H9 (cell line): Measurements from ENCODE around the gene IGSF9. TPM values are rescaled to one million over a fixed set of nuclear protein-coding genes. Genes with fewer than 3 reads are reported as not detected.
A peak's percentile ranks its signal among the peaks of the same experiment; 100 is the strongest.

Source experiments
- DNase-seq: peaks from one replicate; pipeline ENCODE4 v3.0.0-alpha.2; 2017
- H2AFZ ChIP-seq: one replicate; pipeline ENCODE4 v1.6.1; 2013; ENCODE audit warnings: mild to moderate bottlenecking, low read length, control low read depth, moderate library complexity
- H2AK5ac ChIP-seq: 2 replicates; pipeline ENCODE4 v1.6.1; 2013; ENCODE audit warnings: low read length, control low read depth, mixed read lengths; ENCODE audit not compliant: insufficient read length
- H2BK120ac ChIP-seq: one replicate; pipeline ENCODE4 v1.6.1; 2013; ENCODE audit warnings: low read depth, mild to moderate bottlenecking, low read length, control low read depth, inconsistent platforms; ENCODE audit not compliant: poor library complexity, severe bottlenecking
- H2BK12ac ChIP-seq: 2 replicates; pipeline ENCODE4 v1.6.1; 2013; ENCODE audit warnings: low read length, control low read depth, mixed read lengths, low read depth; ENCODE audit not compliant: insufficient read length
- H2BK15ac ChIP-seq: 2 replicates; pipeline ENCODE4 v1.6.1; 2013; ENCODE audit warnings: low read depth, low read length, control low read depth
- H2BK20ac ChIP-seq: one replicate; pipeline ENCODE4 v1.6.1; 2013; ENCODE audit warnings: low read depth, mild to moderate bottlenecking, low read length, control low read depth, inconsistent platforms; ENCODE audit not compliant: poor library complexity, severe bottlenecking
- H2BK5ac ChIP-seq: 2 replicates; pipeline ENCODE4 v1.6.1; 2013; ENCODE audit warnings: low read length, control low read depth, mixed read lengths; ENCODE audit not compliant: insufficient read length
- H3K14ac ChIP-seq: 2 replicates; pipeline ENCODE4 v1.6.1; 2013; ENCODE audit warnings: low read length, control low read depth; ENCODE audit not compliant: insufficient read depth
- H3K18ac ChIP-seq: 2 replicates; pipeline ENCODE4 v1.6.1; 2013; ENCODE audit warnings: low read depth, mild to moderate bottlenecking, mixed read lengths, low read length, control low read depth; ENCODE audit not compliant: insufficient read length
- H3K23ac ChIP-seq: 2 replicates; pipeline ENCODE4 v1.6.1; 2013; ENCODE audit warnings: low read length, control low read depth, mixed read lengths, low read depth; ENCODE audit not compliant: insufficient read length
- H3K23me2 ChIP-seq: 2 replicates; pipeline ENCODE4 v1.6.1; 2013; ENCODE audit warnings: low read depth, mild to moderate bottlenecking, mixed read lengths, low read length, control low read depth; ENCODE audit not compliant: insufficient read length, poor library complexity, severe bottlenecking
- H3K27ac ChIP-seq: 2 replicates; pipeline ENCODE4 v1.5.1; 2013; ENCODE audit warnings: low read length, control low read depth, mixed read lengths, low read depth; ENCODE audit not compliant: insufficient read length
- H3K27me3 ChIP-seq: 2 replicates; pipeline ENCODE4 v1.6.1; 2013; ENCODE audit warnings: low read length, control low read depth, inconsistent platforms; ENCODE audit not compliant: insufficient read depth
- H3K4ac ChIP-seq: 2 replicates; pipeline ENCODE4 v1.6.1; 2013; ENCODE audit warnings: low read depth, mild to moderate bottlenecking, control low read depth, inconsistent platforms, low read length, moderate library complexity
- H3K4me1 ChIP-seq: 2 replicates; pipeline ENCODE4 v1.6.1; 2013; ENCODE audit warnings: low read length, control low read depth, inconsistent platforms; ENCODE audit not compliant: insufficient read depth
- H3K4me2 ChIP-seq: 2 replicates; pipeline ENCODE4 v1.6.1; 2013; ENCODE audit warnings: low read length, control low read depth, mixed read lengths; ENCODE audit not compliant: insufficient read length, insufficient read depth
- H3K56ac ChIP-seq: 2 replicates; pipeline ENCODE4 v1.6.1; 2013; ENCODE audit warnings: low read depth, mild to moderate bottlenecking, mixed read lengths, low read length, control low read depth; ENCODE audit not compliant: insufficient read length
- H3K79me1 ChIP-seq: 2 replicates; pipeline ENCODE4 v1.6.1; 2013; ENCODE audit warnings: low read depth, mild to moderate bottlenecking, moderate library complexity, low read length, control low read depth, inconsistent platforms; ENCODE audit not compliant: insufficient read depth, poor library complexity, severe bottlenecking
- H3K79me2 ChIP-seq: 2 replicates; pipeline ENCODE4 v1.6.1; 2013; ENCODE audit warnings: low read length, control low read depth, inconsistent platforms; ENCODE audit not compliant: insufficient read depth
- H3K9ac ChIP-seq: 2 replicates; pipeline ENCODE4 v1.6.1; 2013; ENCODE audit warnings: low read length, control low read depth, mixed read lengths; ENCODE audit not compliant: insufficient read length; ENCODE audit errors: extremely low read depth
- H3K9me3 ChIP-seq: one replicate; pipeline ENCODE4 v1.6.1; 2013; ENCODE audit warnings: low read depth, low read length, inconsistent platforms; ENCODE audit not compliant: control insufficient read depth
- H3T11ph ChIP-seq: one replicate; pipeline ENCODE4 v1.6.1; 2013; ENCODE audit warnings: mild to moderate bottlenecking, low read length, control low read depth, inconsistent platforms
- H4K20me1 ChIP-seq: one replicate; pipeline ENCODE4 v1.6.1; 2013; ENCODE audit not compliant: control insufficient read depth, insufficient read length, insufficient read depth
- H4K5ac ChIP-seq: 2 replicates; pipeline ENCODE4 v1.6.1; 2013; ENCODE audit warnings: low read depth, mild to moderate bottlenecking, mixed read lengths, low read length, control low read depth; ENCODE audit not compliant: insufficient read length
- H4K8ac ChIP-seq: replicated peaks from 2 replicates; pipeline ENCODE4 v1.6.1; 2013; ENCODE audit warnings: low read length, control low read depth, mixed read lengths, low read depth; ENCODE audit not compliant: insufficient read length
- H4K91ac ChIP-seq: 2 replicates; pipeline ENCODE4 v1.6.1; 2013; ENCODE audit warnings: low read depth, mild to moderate bottlenecking, moderate library complexity, mixed read lengths, low read length, control low read depth; ENCODE audit not compliant: insufficient read length
- H3K27ac Mint-ChIP-seq, 3 experiments: 2 replicates in 2 of 3; 3 replicates in 1 of 3; pipeline ENCODE4 v1.8.0; 2020 to 2021; ENCODE audit warnings: mixed read lengths in 3 of 3, mild to moderate bottlenecking in 1 of 3, moderate library complexity in 1 of 3
- H3K27me3 Mint-ChIP-seq: 2 replicates; pipeline ENCODE4 v1.8.0; 2021; ENCODE audit warnings: low read depth, mild to moderate bottlenecking, moderate library complexity, mixed read lengths
- H3K36me3 Mint-ChIP-seq, 3 experiments: 2 replicates in 2 of 3; 3 replicates in 1 of 3; pipeline ENCODE4 v1.8.0; 2020 to 2021; ENCODE audit warnings: low read depth in 3 of 3, mixed read lengths in 3 of 3; ENCODE audit not compliant: insufficient read depth in 1 of 3
- H3K4me1 Mint-ChIP-seq, 2 experiments: 2 replicates each; pipeline ENCODE4 v1.8.0; 2020; ENCODE audit warnings: mixed read lengths in 2 of 2
- H3K4me3 Mint-ChIP-seq, 2 experiments: 2 replicates in 1 of 2; 3 replicates in 1 of 2; pipeline ENCODE4 v1.8.0; 2020 to 2021; ENCODE audit warnings: mild to moderate bottlenecking in 2 of 2, mixed read lengths in 2 of 2, moderate library complexity in 1 of 2
- H3K9me3 Mint-ChIP-seq, 2 experiments: 2 replicates in 1 of 2; 3 replicates in 1 of 2; pipeline ENCODE4 v1.8.0; 2020; ENCODE audit warnings: mild to moderate bottlenecking in 2 of 2, mixed read lengths in 2 of 2, moderate library complexity in 1 of 2
- CTCF ChIP-seq: fragments of 200-600 bp; sonication (generic); conservative IDR thresholded peaks from 3 replicates; pipeline ENCODE4 v1.8.0; 2021; ENCODE audit warnings: antibody characterized with exemption, mild to moderate bottlenecking
- WGBS: extraction: QIAGEN DNeasy Blood & Tissue Kit; methylation state at CpG from one replicate; pipeline ENCODE4 v1.1.7; 2013; ENCODE audit warnings: missing lambda C conversion rate, low lambda C conversion rate, mixed read lengths; ENCODE audit not compliant: insufficient read length; ENCODE audit errors: extremely low coverage; 5-methylcytosine and 5-hydroxymethylcytosine counted together
- total RNA-seq: library from RNA; stranded (reverse); gene quantifications from 2 replicates; pipeline ENCODE4 v1.2.1, GENCODE V29; 2021

The IGSF9 gene
- total RNA-seq, 1 experiment from 2014 or later, result 11.3 TPM

- Histone ChIP-seq H3T11ph (no peak overlapping the region), H3K4ac (no peak overlapping the region), H2BK20ac (no peak overlapping the region), H4K5ac (no peak overlapping the region), H3K27me3 (no peaks in the 10 kb centered on the region), H3K4me1 (no peaks in the 10 kb centered on the region), H2BK15ac (no peak overlapping the region), H3K79me1 (no peaks in the 10 kb centered on the region), H3K27ac (no peak overlapping the region), H3K18ac (no peak overlapping the region), H3K9me3 (no peaks in the 10 kb centered on the region), H4K20me1 (peaks cover 2% of the 10 kb centered on the region), H3K56ac (no peak overlapping the region), H3K14ac (no peak overlapping the region; the same call in 1 of the 2 replicates), H2AK5ac (no peak overlapping the region), H2BK5ac (no peak overlapping the region), H3K9ac (no peak overlapping the region), H3K79me2 (no peaks in the 10 kb centered on the region), H2BK12ac (no peak overlapping the region), H3K23me2 (no peaks in the 10 kb centered on the region), H4K8ac (no peak overlapping the region), H3K23ac (no peak overlapping the region), H4K91ac (no peak overlapping the region), H2BK120ac (no peak overlapping the region), H2AFZ (no peak overlapping the region), H3K4me2 (no peak overlapping the region)
- Mint-ChIP-seq H3K9me3 (no peaks in the 10 kb centered on the region), H3K36me3 (no peaks in the 10 kb centered on the region), H3K27me3 (peaks cover 3% of the 10 kb centered on the region), H3K4me1 (peaks cover 6 to 11% of the 10 kb centered on the region in 2 experiments), H3K4me3 (no peak overlapping the region), H3K27ac (peak overlapping the region in 1 of 3 experiments; percentile 36; a peak in 1 of 7 replicates)
- no peak for TF ChIP-seq CTCF
- no CpG with 5 or more reads among the region's 3 CpGs for WGBS
- no peak for DNase-seq
Measured at GRCh38 chr1:159958719-159959380, 13.4 kb upstream of the IGSF9 start.
